Bronchial epithelial cell (primary cell): ENCODE results near the gene ARV1. TPM values are rescaled to one million over a fixed set of nuclear protein-coding genes. Genes with fewer than 3 reads are reported as not detected.

Experiments
- DNase-seq: peaks from one replicate; pipeline ENCODE4 v3.0.0-alpha.2; 2010; ENCODE audit warnings: low read depth
- FAIRE-seq: peaks from 2 replicates; lab custom pipeline; 2011; peaks lifted over from hg19 to GRCh38; lab: Jason Lieb, UNC
- H3K27me3 ChIP-seq: 2 replicates; pipeline ENCODE4 v1.5.1; 2011; ENCODE audit warnings: low read length; ENCODE audit not compliant: control insufficient read depth, insufficient read depth
- H3K36me3 ChIP-seq: 2 replicates; pipeline ENCODE4 v1.5.1; 2011; ENCODE audit warnings: low read length; ENCODE audit not compliant: control insufficient read depth, insufficient read depth
- H3K4me3 ChIP-seq: 2 replicates; pipeline ENCODE4 v1.5.1; 2011; ENCODE audit warnings: mild to moderate bottlenecking, low read depth, low read length, control low read depth
- total RNA-seq: library from RNA; depleted of rRNA; stranded (reverse); fragments of >200 nt; gene quantifications from 2 replicates; pipeline ENCODE4 v1.2.1, GENCODE V29; 2014
- TF ChIP-seq, protein P1 (sequence below): IDR thresholded peaks from 2 replicates; pipeline ENCODE4 v1.5.1; 2011; ENCODE audit warnings: mild to moderate bottlenecking, moderate library complexity, low read length, control low read depth, inconsistent platforms; ENCODE audit not compliant: insufficient read depth, severe bottlenecking

ARV1 gene
- total RNA-seq, 1 donor from 2014 or later: 4.7 TPM

- DNase-seq (no peak), FAIRE-seq (no peak)
- Histone ChIP-seq H3K4me3 (no peak overlapping the region), H3K36me3 (no peaks in the 10 kb centered on the region), H3K27me3 (no peaks in the 10 kb centered on the region)
- TF ChIP-seq, protein P1, sequence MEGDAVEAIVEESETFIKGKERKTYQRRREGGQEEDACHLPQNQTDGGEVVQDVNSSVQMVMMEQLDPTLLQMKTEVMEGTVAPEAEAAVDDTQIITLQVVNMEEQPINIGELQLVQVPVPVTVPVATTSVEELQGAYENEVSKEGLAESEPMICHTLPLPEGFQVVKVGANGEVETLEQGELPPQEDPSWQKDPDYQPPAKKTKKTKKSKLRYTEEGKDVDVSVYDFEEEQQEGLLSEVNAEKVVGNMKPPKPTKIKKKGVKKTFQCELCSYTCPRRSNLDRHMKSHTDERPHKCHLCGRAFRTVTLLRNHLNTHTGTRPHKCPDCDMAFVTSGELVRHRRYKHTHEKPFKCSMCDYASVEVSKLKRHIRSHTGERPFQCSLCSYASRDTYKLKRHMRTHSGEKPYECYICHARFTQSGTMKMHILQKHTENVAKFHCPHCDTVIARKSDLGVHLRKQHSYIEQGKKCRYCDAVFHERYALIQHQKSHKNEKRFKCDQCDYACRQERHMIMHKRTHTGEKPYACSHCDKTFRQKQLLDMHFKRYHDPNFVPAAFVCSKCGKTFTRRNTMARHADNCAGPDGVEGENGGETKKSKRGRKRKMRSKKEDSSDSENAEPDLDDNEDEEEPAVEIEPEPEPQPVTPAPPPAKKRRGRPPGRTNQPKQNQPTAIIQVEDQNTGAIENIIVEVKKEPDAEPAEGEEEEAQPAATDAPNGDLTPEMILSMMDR: no peak
Measured at GRCh38 chr1:230938924-230939368, 39.9 kb upstream of the ARV1 start.

DNA sequence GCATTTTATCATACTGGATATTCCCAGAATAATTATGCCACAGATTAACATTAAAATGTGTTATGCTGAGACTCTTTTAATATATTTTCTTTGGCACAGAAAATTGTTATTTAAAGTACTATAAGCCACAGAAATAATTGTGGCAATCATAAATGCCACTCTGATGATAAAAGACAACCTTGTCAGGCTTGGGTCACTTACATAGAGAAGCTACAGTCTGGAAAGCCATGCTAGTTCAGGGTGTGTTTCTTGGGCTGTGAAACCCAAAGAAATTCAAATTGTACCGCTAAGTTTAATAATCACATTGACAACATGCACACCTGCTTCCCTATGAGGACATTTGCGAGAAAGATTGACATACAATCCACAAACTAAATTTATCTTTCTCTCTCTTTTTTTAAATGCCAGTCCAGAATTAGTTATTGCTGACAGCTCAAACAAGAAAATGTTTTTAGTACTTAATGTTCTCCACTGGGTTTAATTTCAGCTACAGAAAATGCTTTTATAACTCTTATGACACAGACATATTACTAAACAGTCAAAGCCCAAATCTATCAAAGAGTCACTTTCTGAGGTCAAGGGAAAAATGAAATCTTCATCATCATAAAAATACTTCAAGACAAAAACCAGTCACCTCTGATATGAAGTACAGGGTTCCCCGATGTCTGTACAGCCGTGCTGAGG lies 38.9 kb upstream of the ARV1 start:
- TF ChIP-seq, protein P1: no peak
- Histone ChIP-seq H3K27me3 (no peaks in the 10 kb centered on the region), H3K36me3 (no peaks in the 10 kb centered on the region), H3K4me3 (no peak overlapping the region)
- DNase-seq: no peak
- FAIRE-seq: no peak

DNA sequence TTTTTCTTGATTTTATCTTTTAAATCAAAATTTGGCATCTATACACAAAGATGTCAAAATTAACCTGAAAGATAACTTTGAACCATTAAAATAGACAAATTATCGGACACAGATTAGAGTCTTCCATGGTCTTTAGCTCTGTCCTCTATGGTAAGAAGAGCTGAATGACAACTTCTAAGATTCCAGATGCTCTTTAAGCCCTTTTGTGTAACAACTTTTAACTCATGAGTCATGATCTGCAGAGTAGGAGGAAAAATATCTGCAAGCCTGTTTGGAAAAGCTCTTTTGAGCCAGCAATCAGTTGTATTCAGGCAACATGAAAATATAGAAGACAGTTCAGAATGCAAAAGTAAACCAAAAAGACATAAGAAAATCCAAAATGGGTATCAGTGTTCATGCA lies 38.0 kb upstream of the ARV1 start:
- H3K4me3 ChIP-seq: no peak overlapping the region
- H3K27me3 ChIP-seq: no peaks in the 10 kb centered on the region
- H3K36me3 ChIP-seq: no peaks in the 10 kb centered on the region
- DNase-seq (no peak), FAIRE-seq (no peak)
- TF ChIP-seq, protein P1: no peak

DNA sequence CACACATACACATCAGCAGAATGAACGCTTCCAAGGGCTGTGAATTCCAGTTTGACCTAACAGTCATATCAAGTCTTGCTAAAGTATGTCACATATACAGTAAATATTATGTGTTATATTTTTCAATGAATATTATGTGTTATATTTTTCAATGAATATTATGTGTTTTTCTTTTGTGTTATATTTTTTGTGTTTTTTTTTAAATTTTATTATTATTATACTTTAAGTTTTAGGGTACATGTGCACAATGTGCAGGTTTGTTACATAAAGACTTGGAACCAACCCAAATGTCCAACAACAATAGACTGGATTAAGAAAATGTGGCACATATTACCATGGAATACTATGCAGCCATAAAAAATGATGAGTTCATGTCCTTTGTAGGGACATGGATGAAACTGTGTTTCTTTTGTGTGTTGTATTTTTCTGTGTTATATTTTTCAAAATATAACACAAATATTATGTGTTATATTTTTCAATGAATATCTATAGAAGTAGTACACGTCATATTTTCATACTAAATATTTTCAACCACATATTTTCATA lies 35.8 kb upstream of the ARV1 start:
- TF ChIP-seq, protein P1: no peak
- H3K4me3 ChIP-seq: no peak overlapping the region
- no peaks in the 10 kb centered on the region for H3K36me3 ChIP-seq
- DNase-seq: no peak
- no peaks in the 10 kb centered on the region for H3K27me3 ChIP-seq
- FAIRE-seq: no peak

- no peaks in the 10 kb centered on the region for H3K27me3 ChIP-seq
- FAIRE-seq (no peak), DNase-seq (no peak)
- H3K4me3 ChIP-seq: no peak overlapping the region
- TF ChIP-seq, protein P1: no peak
- no peaks in the 10 kb centered on the region for H3K36me3 ChIP-seq
Measured at GRCh38 chr1:230948301-230948700, 30.6 kb upstream of the ARV1 start.
